OCI-LY1 (cell line): Measurements from ENCODE around the gene COPE.

Experiments used
- CTCF ChIP-seq: fragments of 200-600 bp; sonication (generic), shearing (Covaris generic); IDR thresholded peaks from 2 replicates; pipeline ENCODE4 v1.5.1; 2017; ENCODE audit warnings: mild to moderate bottlenecking, antibody characterized with exemption, low read length, moderate library complexity, mixed read lengths
- EZH2 ChIP-seq: fragments of 200-600 bp; sonication (generic), shearing (Covaris generic); IDR thresholded peaks from 2 replicates; pipeline ENCODE4 v1.8.0; 2017; ENCODE audit warnings: borderline replicate concordance, mixed run types, mild to moderate bottlenecking, antibody characterized with exemption, low read length, moderate library complexity, mixed read lengths

GRCh38 chr19:18967358-18968146 lies 48.4 kb upstream of the COPE start:
- no peak for TF ChIP-seq CTCF
- no peak for TF ChIP-seq EZH2
